Large intestine (tissue), 3 donors: ENCODE data around the gene RPS19BP1. TPM values are rescaled to one million over a fixed set of nuclear protein-coding genes. Genes with fewer than 3 reads are reported as not detected.

ENCODE experiments used
- DNase-seq, 2 donors: peaks; one replicate each; pipeline versions ENCODE4 v3.0.0 to v3.0.0-alpha.2; 2013
- H3K27ac ChIP-seq: one replicate; pipeline ENCODE4 v1.5.1; 2013; ENCODE audit warnings: low read length
- H3K27me3 ChIP-seq: 2 replicates; pipeline ENCODE4 v1.6.1; 2013; ENCODE audit warnings: low read length; ENCODE audit not compliant: control insufficient read depth, insufficient read depth
- H3K36me3 ChIP-seq: 2 replicates; pipeline ENCODE4 v1.6.1; 2013; ENCODE audit warnings: low read length; ENCODE audit not compliant: control insufficient read depth, insufficient read depth
- H3K4me1 ChIP-seq: one replicate; pipeline ENCODE4 v1.6.1; 2013; ENCODE audit warnings: low read length; ENCODE audit not compliant: control insufficient read depth, insufficient read depth
- H3K4me3 ChIP-seq: one replicate; pipeline ENCODE4 v1.5.1; 2013; ENCODE audit warnings: low read length
- H3K9me3 ChIP-seq: one replicate; pipeline ENCODE4 v1.6.1; 2013; ENCODE audit warnings: mild to moderate bottlenecking, low read depth, low read length, moderate library complexity; ENCODE audit not compliant: control insufficient read depth
- WGBS: methylation state at CpG from one replicate; pipeline ENCODE4 v1.1.5; 2013; ENCODE audit warnings: low lambda C conversion rate; ENCODE audit not compliant: insufficient coverage; 5-methylcytosine and 5-hydroxymethylcytosine counted together
- polyA plus RNA-seq: library from polyadenylated mRNA; unstranded; fragments of 120-200 nt; gene quantifications from one replicate; pipeline ENCODE4 v1.2.1, GENCODE V29; 2013

The RPS19BP1 gene
- polyA plus RNA-seq, 1 donor, result 57.2 TPM

DNA sequence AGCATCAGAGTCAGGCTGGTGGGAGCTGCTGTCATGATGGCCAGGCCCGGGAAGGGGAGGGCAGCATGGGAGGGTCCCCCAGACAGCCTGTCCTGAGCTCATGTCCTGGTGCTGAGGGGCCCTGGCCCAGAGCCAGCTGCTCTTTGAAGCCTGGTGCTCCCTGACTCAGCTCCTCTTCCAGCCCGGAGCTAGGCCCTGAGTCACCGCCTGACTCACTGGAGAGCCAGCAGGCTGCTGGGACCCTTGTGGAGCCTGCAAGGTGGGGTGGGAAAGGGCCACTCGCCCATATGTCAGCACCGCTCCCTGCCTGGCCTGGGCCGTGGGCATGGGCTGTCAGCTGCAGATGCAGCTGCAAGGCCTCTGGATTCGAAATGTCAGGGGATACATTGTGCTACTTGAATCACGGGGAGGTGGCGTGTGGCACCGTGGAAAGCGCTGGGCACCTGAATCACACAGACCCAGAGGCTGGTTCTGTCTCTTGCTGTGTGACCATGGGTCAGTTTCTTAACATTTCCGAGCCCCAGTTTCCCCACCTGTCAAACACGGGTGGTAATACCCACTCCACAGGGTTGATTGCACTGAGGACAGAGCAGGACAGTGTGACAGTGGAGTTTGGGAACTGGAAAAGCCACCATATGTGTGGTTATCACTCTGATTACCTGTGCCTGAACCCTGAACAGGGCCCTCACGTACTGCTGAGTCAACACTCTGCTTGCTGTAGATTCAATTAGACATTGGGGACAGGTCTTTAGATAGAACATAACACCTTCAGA, 42.4 kb upstream of the RPS19BP1 start:
- Histone ChIP-seq H3K36me3 (no peaks in the 10 kb centered on the region), H3K27ac (no peak overlapping the region), H3K27me3 (peaks cover 12% of the 10 kb centered on the region), H3K9me3 (no peaks in the 10 kb centered on the region), H3K4me1 (no peaks in the 10 kb centered on the region), H3K4me3 (no peak overlapping the region)
- WGBS, result no CpG with 5 or more reads among the region's 14 CpGs
- no peak for DNase-seq

DNA sequence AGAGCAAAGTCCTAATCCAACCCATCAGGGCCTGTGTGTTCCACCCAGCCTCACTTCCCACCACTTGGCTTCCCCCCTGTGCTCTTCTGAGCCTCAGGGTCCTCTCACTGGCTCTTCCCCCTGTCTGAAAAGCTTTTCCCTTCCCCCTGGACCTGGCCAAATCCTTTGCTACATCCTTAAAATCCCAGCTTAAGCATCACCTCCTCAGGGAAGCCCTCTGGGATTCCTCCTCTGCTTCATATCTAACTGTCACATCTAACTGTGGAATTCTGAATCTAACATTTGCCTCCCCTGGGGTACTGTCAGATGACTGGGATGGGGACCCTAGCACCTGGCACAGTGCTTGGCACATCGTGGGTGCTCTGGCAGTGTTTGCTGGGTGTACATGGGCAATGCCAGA, 39.0 kb upstream of the RPS19BP1 start:
- Histone ChIP-seq H3K4me1 (no peaks in the 10 kb centered on the region), H3K36me3 (no peaks in the 10 kb centered on the region), H3K27me3 (peaks cover 4% of the 10 kb centered on the region), H3K27ac (no peak overlapping the region), H3K9me3 (no peaks in the 10 kb centered on the region), H3K4me3 (no peak overlapping the region)
- WGBS, result no CpG with 5 or more reads among the region's 1 CpG
- DNase-seq, result no peak

DNA sequence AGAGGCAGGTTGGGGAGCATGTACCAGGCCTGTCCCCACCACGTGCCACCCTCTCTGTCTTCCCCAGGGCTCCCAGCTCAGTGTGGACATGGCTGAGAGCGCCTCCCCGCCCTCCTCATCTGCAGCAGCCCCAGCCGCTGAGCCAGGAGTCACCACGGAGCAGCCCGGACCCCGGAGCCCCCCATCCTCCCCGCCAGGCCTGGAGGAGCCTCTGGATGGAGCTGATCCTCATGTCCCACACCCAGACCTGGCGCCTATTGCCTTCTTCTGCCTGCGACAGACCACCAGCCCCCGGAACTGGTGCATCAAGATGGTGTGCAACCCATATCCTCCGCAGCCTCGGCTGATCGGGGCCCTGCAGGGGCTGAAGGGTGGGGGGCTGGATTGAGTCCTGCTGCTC, 38.1 kb upstream of the RPS19BP1 start, which contains the start of gene CACNA1I:
Gene CACNA1I, plus strand, starts transcription at position 89 of the 400 bp plus-strand sequence. Its CDS starts 0 bp downstream, at position 89.
- WGBS, result no CpG with 5 or more reads among the region's 14 CpGs
- no peaks in the 10 kb centered on the region for H3K4me1 ChIP-seq
- no peak within 1 kb of the TSS for H3K4me3 ChIP-seq
- DNase-seq, result no peak
- no peaks in the 10 kb centered on the region for H3K36me3 ChIP-seq
- H3K9me3 ChIP-seq, result peaks cover 4% of the 10 kb centered on the region
- no peaks in the 10 kb centered on the region for H3K27me3 ChIP-seq
- no peak within 1 kb of the TSS for H3K27ac ChIP-seq

DNA sequence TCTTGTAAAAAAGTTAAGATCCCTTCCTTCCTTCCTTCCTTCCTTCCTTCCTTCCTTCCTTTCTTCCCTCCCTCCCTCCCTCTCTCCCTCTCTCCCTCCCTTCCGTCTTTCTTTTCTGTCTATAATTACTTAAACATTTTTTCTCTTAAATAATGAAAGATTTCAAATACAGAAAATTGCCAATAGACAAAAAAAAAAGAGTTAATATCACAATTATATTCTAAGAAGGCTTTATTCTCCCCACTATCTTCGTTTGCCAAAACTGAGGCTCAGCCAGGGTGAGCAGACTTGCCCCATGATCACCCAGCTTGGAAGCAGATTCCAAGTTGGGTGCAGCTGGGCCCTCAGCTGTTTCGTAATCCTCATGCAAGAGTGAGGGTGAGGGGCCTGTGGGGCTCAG, 37.7 kb upstream of the RPS19BP1 start:
- no peaks in the 10 kb centered on the region for H3K36me3 ChIP-seq
- no peak for DNase-seq
- H3K27ac ChIP-seq, result no peak overlapping the region
- no CpG with 5 or more reads among the region's 3 CpGs for WGBS
- no peaks in the 10 kb centered on the region for H3K27me3 ChIP-seq
- no peak overlapping the region for H3K4me3 ChIP-seq
- peaks cover 5% of the 10 kb centered on the region for H3K9me3 ChIP-seq
- H3K4me1 ChIP-seq, result no peaks in the 10 kb centered on the region

DNA sequence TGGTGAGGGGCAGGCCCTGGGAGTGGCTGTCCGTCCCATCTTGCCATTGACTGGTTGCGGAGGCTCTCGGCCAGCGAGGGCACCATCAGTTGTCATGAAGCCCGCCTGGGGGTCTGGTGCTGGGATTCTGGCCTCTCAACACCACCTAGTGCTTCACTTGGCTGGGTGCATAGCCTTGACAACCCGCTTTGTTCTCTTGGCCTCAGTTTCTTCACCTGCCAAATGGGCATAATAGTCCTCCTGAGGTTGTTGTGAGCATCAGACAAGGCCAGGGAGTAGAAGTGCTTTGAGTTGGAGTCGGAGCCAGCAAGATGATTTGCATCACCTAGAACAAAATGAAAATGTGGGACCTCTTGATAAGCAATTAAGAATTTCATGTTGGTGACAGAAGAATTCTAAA, 36.5 kb upstream of the RPS19BP1 start:
- Histone ChIP-seq H3K27me3 (no peaks in the 10 kb centered on the region), H3K27ac (no peak overlapping the region), H3K4me3 (no peak overlapping the region), H3K4me1 (no peaks in the 10 kb centered on the region), H3K36me3 (no peaks in the 10 kb centered on the region), H3K9me3 (peaks cover 5% of the 10 kb centered on the region)
- DNase-seq, result no peak
- no CpG with 5 or more reads among the region's 7 CpGs for WGBS

DNA sequence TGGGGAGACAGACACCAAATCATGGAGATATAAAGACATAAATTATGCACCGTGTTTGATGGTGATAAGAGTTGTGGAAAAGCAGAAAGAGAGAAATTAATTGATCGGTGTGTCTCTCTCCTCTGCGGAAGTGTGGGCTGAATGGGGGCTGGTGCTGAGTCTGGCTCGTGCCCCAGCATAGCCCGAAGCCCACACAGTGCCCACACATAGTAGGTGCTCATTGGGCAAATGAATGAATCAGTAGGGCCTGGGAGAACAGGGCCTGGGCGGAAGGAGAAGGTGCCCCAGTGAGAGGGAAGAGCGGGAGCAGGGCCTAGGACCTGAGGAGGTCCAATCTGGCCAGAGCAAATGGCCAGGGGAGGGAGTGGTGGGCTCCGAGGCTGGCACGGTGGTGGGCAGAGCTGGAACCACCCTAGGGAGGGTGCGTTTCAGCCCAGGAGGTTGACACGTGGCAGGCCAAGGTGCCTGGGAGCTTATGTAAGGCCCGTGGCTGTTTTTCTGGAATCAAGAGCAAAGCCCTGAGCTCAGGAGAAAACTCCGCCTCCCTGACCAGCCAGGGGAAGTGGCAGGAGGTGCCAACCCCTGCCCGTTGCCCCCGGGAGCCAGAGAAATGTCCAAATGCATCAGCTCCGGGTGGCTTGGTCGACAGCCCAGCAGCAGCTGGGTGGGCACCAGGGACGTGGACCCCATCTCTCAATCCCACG, 35.9 kb upstream of the RPS19BP1 start:
- no peak overlapping the region for H3K4me3 ChIP-seq
- no peaks in the 10 kb centered on the region for H3K4me1 ChIP-seq
- no peaks in the 10 kb centered on the region for H3K36me3 ChIP-seq
- no peaks in the 10 kb centered on the region for H3K27me3 ChIP-seq
- DNase-seq, result no peak
- peaks cover 5% of the 10 kb centered on the region for H3K9me3 ChIP-seq
- H3K27ac ChIP-seq, result no peak overlapping the region
- WGBS, result no CpG with 5 or more reads among the region's 19 CpGs

DNA sequence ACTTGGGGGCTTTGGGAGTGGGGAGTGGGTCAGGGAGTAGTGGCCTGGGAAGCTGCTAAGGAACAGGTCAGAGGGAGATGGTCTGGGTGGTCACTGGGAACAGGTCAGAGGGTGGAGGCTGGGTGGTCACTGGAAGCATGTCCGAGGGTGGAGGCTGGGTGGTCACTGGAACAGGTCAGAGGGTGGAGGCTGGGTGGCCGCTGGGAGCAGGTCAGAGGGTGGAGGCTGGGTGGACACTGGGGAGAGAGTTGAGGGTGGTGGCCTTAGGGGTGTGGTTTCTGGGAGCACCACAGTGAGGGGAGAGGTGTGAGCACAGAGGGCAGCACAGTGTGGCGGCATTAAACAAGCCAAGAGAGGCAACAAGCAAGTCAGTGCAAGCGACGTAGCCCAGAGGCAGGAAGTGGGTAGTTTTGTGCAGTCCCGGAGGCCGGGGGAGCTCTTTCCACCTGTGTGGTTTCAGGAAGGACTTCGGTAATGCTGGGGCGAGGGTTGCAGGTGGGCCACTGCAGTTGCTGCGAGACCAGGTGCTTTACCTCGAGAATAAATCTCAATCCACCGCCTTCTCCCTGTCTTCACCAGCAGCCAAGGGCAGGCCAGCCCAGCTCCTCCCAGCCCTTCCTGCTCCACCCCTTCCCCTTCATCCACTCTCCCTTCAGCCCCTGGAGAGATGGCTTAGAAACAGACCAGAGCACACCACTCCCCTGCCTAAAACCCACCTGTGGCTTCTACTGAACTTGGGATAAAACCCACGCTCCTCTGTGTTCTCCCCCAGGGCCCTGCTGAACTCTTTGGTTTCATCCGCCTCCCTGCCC, 34.8 kb upstream of the RPS19BP1 start:
- H3K4me1 ChIP-seq, result no peaks in the 10 kb centered on the region
- H3K27me3 ChIP-seq, result peaks cover 5% of the 10 kb centered on the region
- H3K4me3 ChIP-seq, result no peak overlapping the region
- H3K9me3 ChIP-seq, result peaks cover 5% of the 10 kb centered on the region
- H3K27ac ChIP-seq, result no peak overlapping the region
- DNase-seq, result no peak
- WGBS, result 100% methylated on average over 1 of the region's 14 CpGs
- H3K36me3 ChIP-seq, result no peaks in the 10 kb centered on the region

DNA sequence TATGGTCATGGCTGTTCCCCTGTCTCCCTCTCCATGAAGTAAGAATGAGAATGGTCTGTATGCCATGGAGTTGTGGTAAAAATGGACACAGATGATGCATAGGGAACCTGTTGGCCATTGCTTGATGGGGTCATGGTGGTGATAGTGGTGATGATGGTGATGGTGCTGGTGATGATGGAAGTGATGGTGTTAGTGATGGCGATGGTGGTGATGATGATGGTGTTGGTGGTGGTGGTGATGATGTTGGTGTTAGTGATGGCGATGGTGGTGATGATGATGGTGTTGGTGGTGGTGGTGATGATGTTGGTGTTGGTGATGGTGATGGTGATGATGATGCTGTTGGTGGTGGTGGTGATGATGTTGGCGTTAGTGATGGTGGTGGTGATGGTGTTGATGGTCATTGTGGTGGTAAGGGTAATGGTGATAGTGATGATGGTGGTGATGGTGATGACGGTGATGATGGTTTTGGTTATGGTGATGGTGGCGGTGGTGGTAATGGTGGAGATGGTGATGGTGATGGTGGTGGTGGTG, 32.9 kb upstream of the RPS19BP1 start:
- DNase-seq, result no peak
- Histone ChIP-seq H3K36me3 (no peaks in the 10 kb centered on the region), H3K27ac (no peak overlapping the region), H3K27me3 (peaks cover 18% of the 10 kb centered on the region), H3K4me1 (no peaks in the 10 kb centered on the region), H3K4me3 (no peak overlapping the region), H3K9me3 (peaks cover 5% of the 10 kb centered on the region)
- WGBS, result 100% methylated on average over 3 of the region's 5 CpGs

DNA sequence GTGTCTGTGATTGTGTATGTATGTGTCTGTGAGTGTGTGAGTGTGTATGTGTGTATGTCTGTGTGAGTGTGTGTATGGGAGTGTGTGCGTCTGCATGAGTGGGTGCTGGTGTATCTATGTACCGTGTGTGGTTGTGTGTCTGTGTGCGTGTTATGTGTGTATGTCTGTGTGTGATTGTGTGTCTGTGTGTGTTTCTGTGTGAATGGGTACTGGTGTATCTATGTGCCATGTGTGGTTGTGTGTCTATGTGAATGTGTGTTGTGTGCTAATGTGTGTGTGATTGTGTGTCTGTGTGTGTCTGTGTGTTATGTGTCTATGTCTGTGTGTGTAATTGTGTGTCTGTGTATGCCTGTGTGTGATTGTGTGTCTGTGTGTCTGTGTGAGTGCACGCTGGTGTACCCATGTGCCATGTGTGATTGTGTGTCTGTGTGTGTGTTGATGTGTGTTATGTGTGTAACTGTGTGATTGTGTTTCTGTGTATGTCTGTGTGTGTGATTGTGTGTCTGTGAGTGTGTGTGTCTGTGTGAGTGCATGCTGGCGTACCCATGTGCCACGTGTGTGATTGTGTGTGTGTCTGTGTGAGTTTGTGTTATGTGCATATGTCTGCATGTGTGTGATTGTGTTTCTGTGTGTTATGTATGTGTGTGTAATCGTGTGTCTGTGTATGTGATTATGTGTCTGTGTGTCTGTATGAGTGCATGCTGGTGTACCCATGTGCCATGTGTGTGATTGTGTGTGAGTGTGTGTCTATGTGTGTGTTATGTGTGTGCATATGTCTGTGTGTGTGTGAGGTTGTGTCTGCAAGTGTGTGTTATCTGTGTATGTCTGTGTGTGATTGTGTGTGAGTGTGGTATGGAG, 31.3 kb upstream of the RPS19BP1 start:
- Histone ChIP-seq H3K4me1 (no peaks in the 10 kb centered on the region), H3K27ac (no peak overlapping the region), H3K36me3 (no peaks in the 10 kb centered on the region), H3K27me3 (peaks cover 34% of the 10 kb centered on the region), H3K9me3 (peaks cover 5% of the 10 kb centered on the region), H3K4me3 (no peak overlapping the region)
- DNase-seq, result no peak
- no CpG with 5 or more reads among the region's 7 CpGs for WGBS
